ENCODE results near the gene SLC16A8.

GRCh38 chr22:38070250-38070921, 13.6 kb downstream of the SLC16A8 start:
- TF ChIP-seq POLR2AphosphoS5 (IDR thresholded peaks at IDR 0.05; ENCODE audit: borderline replicate concordance, low read depth, low read length) (no peak), EZH2 (IDR thresholded peaks at IDR 0.05) (no peak), FOXP2 (optimal IDR thresholded peaks at IDR 0.05; ENCODE audit: control extremely low read depth, extremely low read length, insufficient read depth) (no peak)
